ENCODE measurements around the gene RNF227.

DNA sequence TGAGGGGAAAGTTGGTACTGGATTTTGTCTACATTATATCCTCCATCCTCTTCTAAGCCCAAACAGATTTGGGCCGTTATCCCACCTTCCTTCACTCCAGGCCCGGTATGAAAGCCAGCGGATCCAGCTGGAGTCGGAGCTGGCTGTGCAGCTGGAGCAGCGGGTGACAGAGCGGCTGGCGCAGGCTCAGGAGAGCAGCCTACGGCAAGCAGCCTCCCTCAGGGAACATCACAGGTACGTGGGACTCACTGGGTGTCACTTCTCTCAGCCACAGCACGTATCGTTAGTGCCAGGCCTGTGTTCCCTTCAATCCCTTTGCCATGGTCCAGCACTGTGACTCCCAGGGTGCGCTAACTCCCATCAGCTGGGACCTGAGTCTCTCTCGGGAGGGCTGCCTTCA, 27.2 kb upstream of the RNF227 start:
- no peak for TF ChIP-seq NR2C2 (CRISPR knock-in tag; IDR thresholded peaks at IDR 0.05)
- TF ChIP-seq, protein P1, sequence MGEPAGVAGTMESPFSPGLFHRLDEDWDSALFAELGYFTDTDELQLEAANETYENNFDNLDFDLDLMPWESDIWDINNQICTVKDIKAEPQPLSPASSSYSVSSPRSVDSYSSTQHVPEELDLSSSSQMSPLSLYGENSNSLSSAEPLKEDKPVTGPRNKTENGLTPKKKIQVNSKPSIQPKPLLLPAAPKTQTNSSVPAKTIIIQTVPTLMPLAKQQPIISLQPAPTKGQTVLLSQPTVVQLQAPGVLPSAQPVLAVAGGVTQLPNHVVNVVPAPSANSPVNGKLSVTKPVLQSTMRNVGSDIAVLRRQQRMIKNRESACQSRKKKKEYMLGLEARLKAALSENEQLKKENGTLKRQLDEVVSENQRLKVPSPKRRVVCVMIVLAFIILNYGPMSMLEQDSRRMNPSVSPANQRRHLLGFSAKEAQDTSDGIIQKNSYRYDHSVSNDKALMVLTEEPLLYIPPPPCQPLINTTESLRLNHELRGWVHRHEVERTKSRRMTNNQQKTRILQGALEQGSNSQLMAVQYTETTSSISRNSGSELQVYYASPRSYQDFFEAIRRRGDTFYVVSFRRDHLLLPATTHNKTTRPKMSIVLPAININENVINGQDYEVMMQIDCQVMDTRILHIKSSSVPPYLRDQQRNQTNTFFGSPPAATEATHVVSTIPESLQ (CRISPR knock-in tag; IDR thresholded peaks at IDR 0.05) = no peak
- TF ChIP-seq, protein P2, sequence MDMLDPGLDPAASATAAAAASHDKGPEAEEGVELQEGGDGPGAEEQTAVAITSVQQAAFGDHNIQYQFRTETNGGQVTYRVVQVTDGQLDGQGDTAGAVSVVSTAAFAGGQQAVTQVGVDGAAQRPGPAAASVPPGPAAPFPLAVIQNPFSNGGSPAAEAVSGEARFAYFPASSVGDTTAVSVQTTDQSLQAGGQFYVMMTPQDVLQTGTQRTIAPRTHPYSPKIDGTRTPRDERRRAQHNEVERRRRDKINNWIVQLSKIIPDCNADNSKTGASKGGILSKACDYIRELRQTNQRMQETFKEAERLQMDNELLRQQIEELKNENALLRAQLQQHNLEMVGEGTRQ (CRISPR knock-in tag; IDR thresholded peaks at IDR 0.05) = no peak
- TF ChIP-seq ZNF423 (CRISPR knock-in tag; IDR thresholded peaks at IDR 0.05) = no peak
- TF ChIP-seq, protein P3, sequence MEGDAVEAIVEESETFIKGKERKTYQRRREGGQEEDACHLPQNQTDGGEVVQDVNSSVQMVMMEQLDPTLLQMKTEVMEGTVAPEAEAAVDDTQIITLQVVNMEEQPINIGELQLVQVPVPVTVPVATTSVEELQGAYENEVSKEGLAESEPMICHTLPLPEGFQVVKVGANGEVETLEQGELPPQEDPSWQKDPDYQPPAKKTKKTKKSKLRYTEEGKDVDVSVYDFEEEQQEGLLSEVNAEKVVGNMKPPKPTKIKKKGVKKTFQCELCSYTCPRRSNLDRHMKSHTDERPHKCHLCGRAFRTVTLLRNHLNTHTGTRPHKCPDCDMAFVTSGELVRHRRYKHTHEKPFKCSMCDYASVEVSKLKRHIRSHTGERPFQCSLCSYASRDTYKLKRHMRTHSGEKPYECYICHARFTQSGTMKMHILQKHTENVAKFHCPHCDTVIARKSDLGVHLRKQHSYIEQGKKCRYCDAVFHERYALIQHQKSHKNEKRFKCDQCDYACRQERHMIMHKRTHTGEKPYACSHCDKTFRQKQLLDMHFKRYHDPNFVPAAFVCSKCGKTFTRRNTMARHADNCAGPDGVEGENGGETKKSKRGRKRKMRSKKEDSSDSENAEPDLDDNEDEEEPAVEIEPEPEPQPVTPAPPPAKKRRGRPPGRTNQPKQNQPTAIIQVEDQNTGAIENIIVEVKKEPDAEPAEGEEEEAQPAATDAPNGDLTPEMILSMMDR (IDR thresholded peaks at IDR 0.05) = no peak
- TF ChIP-seq, protein P4, sequence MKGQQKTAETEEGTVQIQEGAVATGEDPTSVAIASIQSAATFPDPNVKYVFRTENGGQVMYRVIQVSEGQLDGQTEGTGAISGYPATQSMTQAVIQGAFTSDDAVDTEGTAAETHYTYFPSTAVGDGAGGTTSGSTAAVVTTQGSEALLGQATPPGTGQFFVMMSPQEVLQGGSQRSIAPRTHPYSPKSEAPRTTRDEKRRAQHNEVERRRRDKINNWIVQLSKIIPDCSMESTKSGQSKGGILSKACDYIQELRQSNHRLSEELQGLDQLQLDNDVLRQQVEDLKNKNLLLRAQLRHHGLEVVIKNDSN (CRISPR knock-in tag; IDR thresholded peaks at IDR 0.05) = no peak
